Measurements from ENCODE around the gene QRFP.

The QRFP gene

GRCh38 chr9:130908878-130909355, 12.3 kb upstream of the QRFP start:
- no peak overlapping the region for H3K27ac ChIP-seq
- no peak for TF ChIP-seq CTCF (IDR thresholded peaks at IDR 0.05)
- no peak for TF ChIP-seq ZFX (IDR thresholded peaks at IDR 0.05; ENCODE audit: borderline replicate concordance)

DNA sequence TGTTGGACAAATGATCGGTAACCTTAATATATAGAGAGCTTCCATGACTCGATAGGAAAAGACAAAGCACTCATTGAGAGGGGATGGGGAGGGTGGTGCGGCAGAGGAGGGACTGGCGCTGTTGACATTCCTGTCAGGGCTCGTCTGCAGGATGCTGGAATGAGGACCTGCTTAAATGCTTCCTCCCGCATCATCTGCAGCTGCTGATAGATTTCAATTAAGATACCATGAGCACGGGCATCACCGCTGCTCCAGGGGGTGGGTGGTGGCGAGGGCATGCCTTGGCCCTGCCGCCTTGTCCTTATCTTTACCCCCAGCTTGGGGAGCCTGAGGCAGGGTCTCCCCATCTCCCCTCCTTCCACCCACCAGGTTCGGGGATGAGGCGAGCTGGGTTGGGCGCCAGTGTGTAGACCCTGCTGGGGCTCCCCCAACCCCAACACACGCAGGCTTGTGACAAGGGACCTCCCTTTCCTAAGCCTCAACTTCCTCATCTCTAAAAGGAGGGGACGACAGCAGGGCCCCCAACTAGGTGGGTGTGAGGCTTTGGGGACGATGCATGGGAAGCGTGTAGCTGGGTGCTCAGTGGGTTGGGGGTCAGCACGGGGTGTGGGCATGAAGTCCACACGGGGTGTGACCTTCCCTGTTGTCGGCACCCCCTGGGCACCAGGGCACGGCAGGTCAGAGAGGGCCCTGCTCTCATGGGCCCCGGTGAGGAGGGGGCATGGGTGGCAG, 11.7 kb upstream of the QRFP start:
- TF ChIP-seq ZFX (IDR thresholded peaks at IDR 0.05; ENCODE audit: borderline replicate concordance) (no peak), CTCF (IDR thresholded peaks at IDR 0.05) (no peak)

GRCh38 chr9:130906735-130907416, 10.3 kb upstream of the QRFP start:
- H3K27ac ChIP-seq = no peak overlapping the region
- TF ChIP-seq CTCF (IDR thresholded peaks at IDR 0.05) (no peak), ZFX (IDR thresholded peaks at IDR 0.05; ENCODE audit: borderline replicate concordance) (no peak)

More for the DNA sequence above, 11.7 kb upstream of the QRFP start:
- no peak overlapping the region for H3K27ac ChIP-seq

DNA sequence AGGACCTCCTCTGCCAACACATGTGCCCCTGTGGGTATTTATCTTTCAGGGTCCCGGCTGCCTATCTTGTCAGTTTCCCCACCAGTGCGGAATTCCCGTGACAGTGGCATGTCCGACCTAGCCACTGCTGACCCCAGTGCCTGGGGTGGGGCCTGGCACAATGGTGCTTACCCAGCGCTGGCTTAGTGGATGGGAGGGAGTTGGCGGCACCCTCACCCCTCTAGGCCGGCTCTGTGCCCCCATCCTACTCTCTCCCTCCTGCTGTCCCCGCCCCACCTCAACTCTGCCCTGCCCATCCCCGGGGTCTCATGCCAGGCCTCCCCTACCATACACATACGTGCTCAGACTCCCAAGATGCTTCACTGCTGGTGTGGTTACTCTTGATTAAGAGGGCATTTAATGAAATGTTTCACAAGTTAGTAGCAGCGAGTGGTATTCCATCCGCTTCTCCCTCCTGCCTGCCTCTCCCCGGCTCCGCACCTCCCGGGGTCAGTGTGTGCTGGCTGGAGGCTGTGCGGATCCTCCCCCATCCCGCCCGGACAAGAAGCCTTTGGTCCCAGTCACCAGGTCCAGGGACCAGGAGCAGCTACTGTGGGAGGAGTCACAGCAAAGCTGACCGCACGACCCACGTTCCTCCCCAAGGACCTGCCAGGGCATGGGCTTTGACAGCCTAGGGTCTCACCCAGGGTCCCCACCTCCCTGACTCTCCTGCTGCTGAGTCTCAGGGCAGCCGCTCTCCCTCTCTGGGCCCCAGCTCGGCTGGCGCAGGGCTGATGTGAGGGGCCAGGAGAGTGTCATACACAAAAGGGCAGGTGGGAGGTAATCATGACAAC, 9.5 kb upstream of the QRFP start:
- no peak overlapping the region for H3K27ac ChIP-seq
- no peak for TF ChIP-seq CTCF (IDR thresholded peaks at IDR 0.05)

DNA sequence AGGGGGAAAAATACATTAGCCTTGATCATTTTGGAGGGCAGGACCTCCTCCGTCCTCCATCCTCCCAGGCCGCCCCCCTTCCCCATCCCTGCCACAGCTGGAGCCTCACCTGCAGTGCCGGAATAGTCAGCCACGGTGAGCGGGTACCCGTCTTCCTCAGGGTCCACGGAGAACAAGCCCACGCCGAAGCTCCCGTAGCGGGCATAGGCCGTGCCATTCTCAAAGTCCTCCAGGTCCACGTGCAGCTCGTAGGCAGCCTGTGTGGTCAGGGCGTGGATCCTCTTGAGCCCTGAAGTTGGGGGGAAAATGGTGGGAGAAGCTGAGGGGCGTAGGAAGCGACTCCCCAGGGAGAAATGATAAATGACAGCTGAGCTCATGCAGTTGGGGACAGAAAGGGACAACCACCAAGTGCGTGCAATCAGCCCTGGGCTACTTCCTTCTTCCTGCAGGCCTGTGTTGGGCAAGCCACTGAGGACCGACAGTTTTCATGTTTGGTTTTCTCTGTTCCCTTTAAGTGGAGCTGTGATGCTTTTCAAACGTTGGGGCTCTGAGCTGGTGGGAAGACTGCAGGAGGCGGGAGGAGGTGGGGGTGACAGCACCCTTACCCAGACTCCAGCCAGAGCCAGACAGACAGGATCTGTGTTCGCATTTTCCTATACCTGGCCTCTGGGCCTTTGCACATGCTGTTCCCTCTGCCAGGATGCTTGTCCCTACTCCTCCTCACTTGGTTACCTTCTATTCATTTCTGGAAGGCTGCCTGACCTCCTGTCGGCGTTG, 8.7 kb upstream of the QRFP start:
- no peak for TF ChIP-seq ZFX (IDR thresholded peaks at IDR 0.05; ENCODE audit: borderline replicate concordance)
- no peak for TF ChIP-seq CTCF (IDR thresholded peaks at IDR 0.05)
- no peak overlapping the region for H3K27ac ChIP-seq

DNA sequence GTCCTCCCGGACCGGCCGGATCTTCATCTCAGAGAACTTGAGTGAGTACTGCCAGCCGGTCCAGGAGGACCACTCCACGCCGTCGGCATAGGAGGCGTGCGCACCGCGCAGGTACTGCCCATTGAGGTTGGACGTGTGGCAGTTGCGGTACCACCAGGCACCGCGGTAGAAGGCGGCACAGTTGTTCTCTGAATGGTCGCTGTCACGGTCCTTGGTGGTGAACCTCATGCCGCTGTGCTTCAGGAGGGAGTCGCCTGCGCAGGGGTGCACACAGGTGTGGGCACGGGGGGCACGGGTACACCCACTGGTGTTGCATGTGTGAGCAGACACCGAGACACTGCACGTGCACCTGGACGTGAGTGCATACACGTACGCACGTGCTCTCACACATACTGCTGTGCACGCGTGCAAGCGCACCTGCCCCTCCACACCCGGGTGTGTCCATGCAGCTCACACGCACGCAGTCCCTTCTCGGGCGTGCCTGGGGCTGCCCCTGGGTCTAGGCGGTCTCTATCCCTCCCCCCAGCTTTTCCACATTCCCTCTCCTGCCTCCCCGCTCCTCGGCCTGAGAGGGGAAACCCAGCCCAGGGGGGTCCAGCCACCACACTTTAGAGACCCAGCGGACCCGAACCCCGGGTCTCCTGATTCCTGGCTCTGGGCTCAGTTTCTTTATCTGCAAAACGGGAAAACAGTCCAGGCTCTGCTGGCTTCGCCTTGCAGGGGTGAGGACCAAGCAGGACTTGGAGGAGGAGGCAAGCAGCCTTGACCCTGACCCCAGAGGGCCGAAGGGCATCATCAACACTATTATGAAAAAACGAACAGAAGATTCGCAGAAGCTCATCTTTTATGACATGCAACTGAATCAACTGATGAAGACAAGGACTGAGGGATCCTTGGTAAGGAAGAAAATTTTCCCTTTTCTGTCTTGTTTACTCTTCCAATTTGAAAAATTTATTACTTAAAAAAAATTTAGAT, 7.7 kb upstream of the QRFP start:
- TF ChIP-seq ZFX (IDR thresholded peaks at IDR 0.05; ENCODE audit: borderline replicate concordance) = no peak
- no peak for TF ChIP-seq CTCF (IDR thresholded peaks at IDR 0.05)
- no peak overlapping the region for H3K27ac ChIP-seq

Measured in 22Rv1 (cell line).